Esophagus squamous epithelium (tissue), 5 donors: ENCODE data around the gene NSG1. TPM values are rescaled to one million over a fixed set of nuclear protein-coding genes. Genes with fewer than 3 reads are reported as not detected.

ENCODE experiments used
- DNase-seq: peaks from one replicate; lab custom pipeline; 2025; lab: John Stamatoyannopoulos, UW
- H3K27ac ChIP-seq, 4 donors: fragments of 200-600 bp; sonication (generic); one replicate each; pipeline ENCODE4 v1.5.1; 2016 to 2019; ENCODE audit warnings: mild to moderate bottlenecking in 1 of 4
- H3K27me3 ChIP-seq, 4 donors: fragments of 200-600 bp; sonication (generic); 1 replicate in 3 of 4; 2 replicates in 1 of 4; pipeline versions ENCODE4 v1.5.1 to v1.6.0; 2017 to 2021; ENCODE audit warnings: antibody characterized with exemption in 1 of 4
- H3K36me3 ChIP-seq, 3 donors: fragments of 200-600 bp; sonication (generic); one replicate each; pipeline ENCODE4 v1.5.1; 2016 to 2019
- H3K4me1 ChIP-seq, 3 donors: fragments of 200-600 bp; sonication (generic); one replicate each; pipeline ENCODE4 v1.5.1; 2017 to 2019
- H3K4me3 ChIP-seq, 4 donors: fragments of 200-600 bp; sonication (generic); 1 replicate in 3 of 4; 2 replicates in 1 of 4; pipeline ENCODE4 v1.5.1; 2016 to 2019; ENCODE audit warnings: mild to moderate bottlenecking in 2 of 4, moderate library complexity in 1 of 4
- H3K9me3 ChIP-seq, 3 donors: fragments of 200-600 bp; sonication (generic); one replicate each; pipeline ENCODE4 v1.5.1; 2016 to 2019
- POLR2A ChIP-seq, 4 donors: fragments of 450-650 bp; IDR thresholded peaks; one replicate each; pipeline ENCODE4 v1.6.1; 2017; ENCODE audit warnings: antibody characterized with exemption in 4 of 4, mild to moderate bottlenecking in 4 of 4, moderate library complexity in 3 of 4
- whole genome bisulfite sequencing, 2 donors: methylation state at CpG; one replicate each; pipeline ENCODE4 v1.1.5; 2018; 5-methylcytosine and 5-hydroxymethylcytosine counted together
- intact Hi-C: fragments of 100-400 bp; cut with DNase I; formaldehyde crosslinking; loops from one replicate; pipeline ENCODE4 v1.15.0; 2022
- total RNA-seq, 4 donors: library from RNA; depleted of rRNA; stranded (reverse); fragments of >200 nt; gene quantifications; one replicate each; pipeline ENCODE4 v1.1.0, GENCODE V29; 2016
- TF ChIP-seq, protein P1 (sequence below), 6 experiments: fragments of 450-650 bp in 4 of 6; fragments of 200-600 bp in 2 of 6; sonication (generic) in 2 of 6; IDR thresholded peaks; one replicate each; pipeline ENCODE4 v1.5.1; 2016 to 2019; ENCODE audit warnings: antibody characterized with exemption in 6 of 6, mild to moderate bottlenecking in 4 of 6, moderate library complexity in 4 of 6
- donor health status: DM: yes; HTN: yes; CAD: no.

NSG1 gene
- total RNA-seq, 4 donors from 2014 or later: 21.2 to 48.8 (median 37.5) TPM

DNA sequence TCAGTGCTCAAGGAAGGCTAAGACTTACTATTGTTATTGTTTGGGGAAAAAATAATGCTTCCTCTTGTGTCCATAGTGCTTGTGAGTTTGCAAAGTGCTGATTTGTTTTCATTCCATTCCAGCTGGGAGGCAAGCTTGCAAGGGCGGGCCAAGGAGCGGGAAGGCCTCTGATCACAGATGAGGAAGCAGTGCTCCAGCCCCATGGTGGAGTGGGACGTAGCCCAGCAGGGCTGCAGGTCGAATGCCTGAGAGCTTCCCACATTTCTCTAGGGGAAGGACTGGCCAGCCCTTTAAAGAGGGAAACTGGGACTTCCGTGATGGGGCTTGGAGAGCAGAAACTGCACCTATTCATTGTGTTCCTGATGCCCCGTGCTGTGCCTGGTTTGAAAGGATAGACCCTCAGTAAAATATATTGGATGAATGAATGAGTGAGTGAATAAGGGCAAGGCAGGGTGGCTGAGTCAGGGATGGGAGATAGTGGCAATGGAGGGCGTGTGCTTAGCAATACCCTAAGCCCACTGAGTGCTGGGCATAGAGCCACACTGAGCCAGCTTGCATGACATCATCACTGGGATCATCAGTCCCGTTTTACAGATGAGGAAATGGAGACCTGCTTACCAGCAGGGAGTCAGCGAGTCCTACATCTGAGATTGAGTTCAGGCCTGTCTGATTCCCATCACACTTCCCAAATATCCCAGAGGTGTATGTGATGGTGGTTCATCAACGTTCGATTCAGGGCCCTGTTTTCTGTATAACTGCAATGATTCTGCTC is 17.9 kb upstream of the NSG1 start:
- no peak overlapping the region for H3K27ac ChIP-seq
- no peak for DNase-seq
- H3K4me1 ChIP-seq: no peaks in the 10 kb centered on the region
- 76 to 81% methylated on average over 6 to 8 of the region's 11 CpGs for WGBS, 2 donors
- intact Hi-C loops: no loop called here
- no peak overlapping the region for H3K4me3 ChIP-seq
- TF ChIP-seq, protein P1, sequence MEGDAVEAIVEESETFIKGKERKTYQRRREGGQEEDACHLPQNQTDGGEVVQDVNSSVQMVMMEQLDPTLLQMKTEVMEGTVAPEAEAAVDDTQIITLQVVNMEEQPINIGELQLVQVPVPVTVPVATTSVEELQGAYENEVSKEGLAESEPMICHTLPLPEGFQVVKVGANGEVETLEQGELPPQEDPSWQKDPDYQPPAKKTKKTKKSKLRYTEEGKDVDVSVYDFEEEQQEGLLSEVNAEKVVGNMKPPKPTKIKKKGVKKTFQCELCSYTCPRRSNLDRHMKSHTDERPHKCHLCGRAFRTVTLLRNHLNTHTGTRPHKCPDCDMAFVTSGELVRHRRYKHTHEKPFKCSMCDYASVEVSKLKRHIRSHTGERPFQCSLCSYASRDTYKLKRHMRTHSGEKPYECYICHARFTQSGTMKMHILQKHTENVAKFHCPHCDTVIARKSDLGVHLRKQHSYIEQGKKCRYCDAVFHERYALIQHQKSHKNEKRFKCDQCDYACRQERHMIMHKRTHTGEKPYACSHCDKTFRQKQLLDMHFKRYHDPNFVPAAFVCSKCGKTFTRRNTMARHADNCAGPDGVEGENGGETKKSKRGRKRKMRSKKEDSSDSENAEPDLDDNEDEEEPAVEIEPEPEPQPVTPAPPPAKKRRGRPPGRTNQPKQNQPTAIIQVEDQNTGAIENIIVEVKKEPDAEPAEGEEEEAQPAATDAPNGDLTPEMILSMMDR (IDR thresholded peaks at IDR 0.05): no peak
- no peak for TF ChIP-seq POLR2A (IDR thresholded peaks at IDR 0.05)
- H3K9me3 ChIP-seq: peaks cover 0 to 9% (median 0%) of the 10 kb centered on the region in 3 donors
- no peaks in the 10 kb centered on the region for H3K36me3 ChIP-seq
- H3K27me3 ChIP-seq: peaks cover 0 to 23% (median 0%) of the 10 kb centered on the region in 4 donors

DNA sequence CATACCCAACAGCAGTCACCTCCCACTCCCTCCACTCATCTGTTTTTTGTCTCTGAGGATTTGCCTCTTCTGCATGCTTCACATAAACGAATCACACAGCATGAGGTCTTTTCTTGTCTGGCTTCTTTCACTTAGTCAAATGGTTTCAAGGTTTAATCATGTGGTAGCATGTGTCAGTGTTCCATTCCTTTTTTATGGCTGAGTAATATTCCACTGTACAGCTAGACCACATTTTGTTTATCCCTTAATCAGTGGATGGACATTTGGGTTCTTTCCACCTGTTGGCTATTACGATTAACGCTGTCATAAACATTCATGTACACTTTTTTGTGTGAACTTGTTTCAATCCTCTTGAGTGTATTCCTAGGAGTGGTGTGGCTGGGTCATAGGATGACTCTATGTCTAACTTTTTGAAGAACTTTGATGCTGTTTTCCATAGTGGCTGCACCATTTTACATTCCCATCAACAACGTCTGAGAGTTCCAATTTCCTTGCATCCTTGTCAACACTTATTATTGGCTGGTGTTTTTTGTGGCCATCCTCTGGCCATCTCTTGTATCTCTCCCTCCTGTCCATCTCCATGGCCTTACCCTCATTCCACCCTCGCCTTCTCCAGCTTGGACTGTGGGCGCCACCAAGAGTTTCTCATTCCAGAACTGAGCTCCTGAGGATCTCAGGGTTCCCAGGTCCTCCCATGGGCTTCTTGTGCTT is 12.4 kb upstream of the NSG1 start:
- no peaks in the 10 kb centered on the region for H3K36me3 ChIP-seq
- peaks cover 0 to 7% (median 0%) of the 10 kb centered on the region in 3 donors for H3K9me3 ChIP-seq
- DNase-seq: no peak
- WGBS, 2 donors: 78% methylated on average over 6 of the region's 6 CpGs
- no peak for TF ChIP-seq POLR2A (IDR thresholded peaks at IDR 0.05)
- TF ChIP-seq, protein P1 (IDR thresholded peaks at IDR 0.05): no peak
- H3K27ac ChIP-seq: no peak overlapping the region
- H3K27me3 ChIP-seq: peaks cover 0 to 46% (median 0%) of the 10 kb centered on the region in 4 donors
- intact Hi-C loops: no loop called here
- no peak overlapping the region for H3K4me3 ChIP-seq
- no peaks in the 10 kb centered on the region for H3K4me1 ChIP-seq

DNA sequence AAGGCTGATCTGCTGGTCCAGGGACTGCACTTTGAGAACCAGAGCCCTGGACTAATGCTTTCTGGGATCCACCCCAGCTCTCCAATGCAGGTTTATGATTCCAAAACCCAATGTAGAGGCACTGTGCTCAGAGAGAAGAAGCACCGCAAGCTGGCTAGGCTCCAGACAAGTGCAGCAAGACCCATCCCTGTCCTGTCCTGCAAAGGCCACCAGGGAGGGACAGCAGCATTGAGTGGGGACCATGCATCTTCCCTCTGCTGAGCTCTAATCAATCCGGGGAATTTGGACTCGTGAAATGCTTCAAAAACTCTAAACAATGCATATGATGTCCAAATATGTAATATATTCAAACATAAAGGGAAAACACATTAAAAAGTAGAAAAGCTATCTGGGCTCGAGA is 10.8 kb upstream of the NSG1 start:
- Histone ChIP-seq H3K9me3 (peaks cover 0 to 7% (median 0%) of the 10 kb centered on the region in 3 donors), H3K4me1 (no peaks in the 10 kb centered on the region), H3K36me3 (no peaks in the 10 kb centered on the region), H3K27ac (no peak overlapping the region), H3K4me3 (no peak overlapping the region), H3K27me3 (peaks cover 0 to 57% (median 0%) of the 10 kb centered on the region in 4 donors)
- DNase-seq: no peak
- intact Hi-C loops: no loop called here
- no peak for TF ChIP-seq POLR2A (IDR thresholded peaks at IDR 0.05)
- TF ChIP-seq, protein P1 (IDR thresholded peaks at IDR 0.05): no peak
- WGBS, 2 donors: 50 to 68% methylated on average over 4 of the region's 4 CpGs

DNA sequence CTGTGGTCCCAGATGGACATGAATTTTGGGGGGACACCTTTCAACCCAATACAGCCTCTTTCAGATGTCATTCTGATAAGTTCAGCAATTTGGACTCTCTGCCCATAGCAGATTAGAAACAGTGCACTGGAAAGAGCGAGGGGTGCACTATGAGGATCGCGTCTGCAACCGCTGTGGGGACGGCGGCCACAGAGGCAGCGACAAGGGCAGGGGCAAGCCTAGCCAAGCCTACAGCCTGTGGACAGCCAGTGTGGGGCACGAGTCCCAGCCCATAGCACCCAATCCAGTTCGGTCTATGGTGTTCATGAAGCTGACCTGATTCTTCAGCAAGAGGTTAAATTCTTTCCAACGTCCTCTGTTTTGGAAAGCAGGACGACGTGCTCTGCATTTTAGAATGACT is 9.7 kb upstream of the NSG1 start:
- DNase-seq: no peak
- 76 to 79% methylated on average over 8 to 11 of the region's 12 CpGs for WGBS, 2 donors

More for the DNA sequence above, 9.7 kb upstream of the NSG1 start:
- intact Hi-C loops: no loop called here
- Histone ChIP-seq H3K27ac (no peak overlapping the region), H3K4me3 (no peak overlapping the region), H3K9me3 (peaks cover 0 to 7% (median 0%) of the 10 kb centered on the region in 3 donors), H3K36me3 (no peaks in the 10 kb centered on the region), H3K27me3 (peaks cover 0 to 58% (median 0%) of the 10 kb centered on the region in 4 donors), H3K4me1 (no peaks in the 10 kb centered on the region)
- TF ChIP-seq POLR2A (IDR thresholded peaks at IDR 0.05): no peak
- TF ChIP-seq, protein P1 (IDR thresholded peaks at IDR 0.05): no peak
